ENCODE results near the gene CRMP1. TPM values are rescaled to one million over a fixed set of nuclear protein-coding genes. Genes with fewer than 3 reads are reported as not detected.
A peak's percentile ranks its signal among the peaks of the same experiment; 100 is the strongest.

CRMP1 gene
- total and polyA plus RNA-seq, 2 experiments from 2014 or later: 1.3 TPM; not detected in 1

DNA sequence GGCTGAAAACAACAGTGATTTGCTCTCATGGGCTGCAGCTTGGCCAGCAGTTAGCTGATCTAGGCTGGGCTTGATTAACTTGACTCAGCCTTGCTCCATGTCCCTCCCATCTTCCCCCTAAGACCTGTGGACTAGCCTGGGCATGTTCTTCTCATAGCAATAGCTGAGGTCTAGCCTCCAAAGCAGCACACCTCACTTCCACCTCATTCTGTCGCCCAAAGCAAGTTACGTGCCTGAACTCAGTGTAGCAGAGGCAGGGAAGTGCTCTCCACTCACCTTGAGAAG, 119.7 kb downstream of the CRMP1 start:
- H3K27ac ChIP-seq: peak overlapping the region; percentile 40
- peaks cover 18% of the 10 kb centered on the region for H3K36me3 ChIP-seq (ENCODE audit: low read depth)
- no peak overlapping the region for H2AFZ ChIP-seq
- no peaks in the 10 kb centered on the region; the same call in 1 of the 2 replicates for H3F3A ChIP-seq (ENCODE audit: insufficient read depth)
- TF ChIP-seq EZH2 (IDR thresholded peaks at IDR 0.05; ENCODE audit: insufficient read depth, poor library complexity, severe bottlenecking) (no peak), EZH2phosphoT487 (IDR thresholded peaks at IDR 0.05; ENCODE audit: insufficient read depth, low read depth) (no peak)
- no peak overlapping the region for H3K4me3 ChIP-seq
- 95 to 100% methylated on average over 2 of the region's 2 CpGs for WGBS, 2 experiments (ENCODE audit: low coverage in 1 of 2, low lambda C conversion rate in 2 of 2, missing lambda C conversion rate in 2 of 2)
- peak overlapping the region; percentile 19; the same call in 1 of the 2 replicates for H3K9ac ChIP-seq
- peak; percentile 57 for DNase-seq
- no peak overlapping the region for H3K4me2 ChIP-seq (ENCODE audit: unreplicated experiment)
- H3K9me2 ChIP-seq (ENCODE audit: insufficient read depth): no peaks in the 10 kb centered on the region
- peaks cover 32% of the 10 kb centered on the region for H3K79me2 ChIP-seq (ENCODE audit: insufficient read depth)
- H4K20me1 ChIP-seq (ENCODE audit: insufficient read depth): no peaks in the 10 kb centered on the region
- H3K27me3 ChIP-seq (replicated peaks; ENCODE audit: insufficient read depth): no peaks in the 10 kb centered on the region
- in situ Hi-C loops (cut with MboI): no loop called here
- H3K4me1 ChIP-seq (ENCODE audit: insufficient read depth): peaks cover 4% of the 10 kb centered on the region; the same call in 1 of the 2 replicates
- H3K9me3 ChIP-seq (ENCODE audit: low read depth): no peaks in the 10 kb centered on the region

DNA sequence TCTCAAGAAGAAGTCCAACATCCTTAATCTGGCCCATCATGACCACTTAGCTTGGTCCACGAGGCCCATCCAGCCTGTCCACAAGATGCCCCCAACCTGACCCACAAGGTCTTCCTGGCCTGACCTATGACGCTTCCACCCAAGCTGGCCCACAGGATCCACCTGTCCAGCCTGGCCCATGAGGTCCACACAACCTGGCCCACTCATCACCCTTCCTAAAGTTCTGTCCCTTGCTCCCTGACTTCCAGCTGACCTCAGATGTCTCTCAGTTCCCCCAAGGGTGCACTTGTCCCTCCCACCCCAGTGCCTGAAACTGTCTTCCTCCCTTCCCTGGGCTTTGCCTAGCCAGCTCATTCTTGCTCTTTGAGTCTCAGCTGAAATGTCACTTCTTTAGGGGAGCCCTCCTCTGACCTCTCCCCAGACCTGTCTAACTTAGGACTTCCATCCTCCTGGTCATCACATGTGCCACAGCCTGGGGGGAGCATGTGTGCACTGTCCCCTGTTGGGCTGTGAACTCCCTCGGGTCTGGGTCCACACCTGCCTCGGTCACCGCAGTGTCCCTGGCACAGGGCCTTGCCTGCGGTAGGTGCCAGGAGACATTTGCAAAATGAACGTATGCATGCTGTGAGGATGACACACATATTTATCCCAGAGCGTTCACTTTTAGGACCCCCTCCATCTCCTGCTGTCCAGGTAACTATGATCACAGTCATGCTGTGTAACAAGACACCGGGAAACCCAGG, 120.2 kb downstream of the CRMP1 start:
- no peak for DNase-seq
- Histone ChIP-seq H3K4me3 (no peak overlapping the region), H3K79me2 (ENCODE audit: insufficient read depth) (peaks cover 37% of the 10 kb centered on the region), H3F3A (ENCODE audit: insufficient read depth) (no peaks in the 10 kb centered on the region; the same call in 1 of the 2 replicates), H2AFZ (no peak overlapping the region), H3K36me3 (ENCODE audit: low read depth) (peaks cover 18% of the 10 kb centered on the region), H3K27me3 (replicated peaks; ENCODE audit: insufficient read depth) (no peaks in the 10 kb centered on the region), H3K27ac (peak overlapping the region; percentile 40; the same call in 1 of the 2 replicates), H3K9me3 (ENCODE audit: low read depth) (no peaks in the 10 kb centered on the region), H3K4me2 (ENCODE audit: unreplicated experiment) (no peak overlapping the region), H3K9me2 (ENCODE audit: insufficient read depth) (no peaks in the 10 kb centered on the region), H3K9ac (no peak overlapping the region), H4K20me1 (ENCODE audit: insufficient read depth) (no peaks in the 10 kb centered on the region), H3K4me1 (ENCODE audit: insufficient read depth) (peaks cover 4% of the 10 kb centered on the region; the same call in 1 of the 2 replicates)
- TF ChIP-seq EZH2phosphoT487 (IDR thresholded peaks at IDR 0.05; ENCODE audit: insufficient read depth, low read depth) (no peak), EZH2 (IDR thresholded peaks at IDR 0.05; ENCODE audit: insufficient read depth, poor library complexity, severe bottlenecking) (no peak)
- 78 to 81% methylated on average over 9 of the region's 9 CpGs for WGBS, 2 experiments (ENCODE audit: low coverage in 1 of 2, low lambda C conversion rate in 2 of 2, missing lambda C conversion rate in 2 of 2)
- in situ Hi-C loops (cut with MboI): no loop called here

MicroRNA genes within 50 kb of the gene (microRNA counts, 767-probe panel; counts per million panel counts)
- microRNA hsa-miR-378d: 447 counts per million, percentile 86 among the panel's probes with 10 or more counts

Small RNA genes lying within 50 kb of the gene (microRNA-seq; reads per million reads assigned to microRNA genes)
- not detected for gene MIR378D1 (ENCODE audit: borderline number of aligned reads)

Small RNA genes lying within 50 kb of the gene (small RNA-seq; reads per million reads assigned to genes)
- not detected for gene MIR378D1 (ENCODE audit: low read depth, low replicate concordance)

Other genes with a start within 250 kb of the CRMP1 start
- 8.0 and 8.1 TPM in 2 replicates for gene EVC2, start 184.5 kb downstream of the CRMP1 start, total RNA-seq (2014; rRNA removed; shearing (Covaris generic))
- gene EVC2, start 184.5 kb downstream of the CRMP1 start, polyA plus RNA-seq (2016; fragmentation: Nextera tagmentation; extraction: Ambion mirVana): 4.3 and 4.6 TPM in 2 replicates
- gene EVC, start 181.9 kb downstream of the CRMP1 start, total RNA-seq (2014; rRNA removed; shearing (Covaris generic)): 36.8 and 56.2 TPM in 2 replicates
- gene EVC, start 181.9 kb downstream of the CRMP1 start, polyA plus RNA-seq (2016; fragmentation: Nextera tagmentation; extraction: Ambion mirVana): 4.0 and 4.9 TPM in 2 replicates
- gene C4orf50, start 125.3 kb upstream of the CRMP1 start, total RNA-seq (2014; rRNA removed; shearing (Covaris generic)): not detected in 2 replicates
- gene C4orf50, start 125.3 kb upstream of the CRMP1 start, polyA plus RNA-seq (2016; fragmentation: Nextera tagmentation; extraction: Ambion mirVana): not detected in 2 replicates